Panc1 (cell line): ENCODE measurements around the gene SEPTIN5. TPM values are rescaled to one million over a fixed set of nuclear protein-coding genes. Genes with fewer than 3 reads are reported as not detected.

Source experiments
- ATAC-seq: fragments of 200-7000 bp; cut with Tn5 transposase; 2 replicates; pipeline ENCODE4 v1.9.1; 2020; ENCODE audit warnings: mild to moderate bottlenecking, moderate library complexity
- BruUV-seq: library from RNA; stranded (reverse); fragments of 400-500 nt; replicated peaks from 2 replicates; lab custom pipeline; 2021; lab: Mats Ljungman, UMichigan
- CTCF ChIA-PET: fragments of 300-600 bp; sonication (Branson Sonifier 250); formaldehyde crosslinking; loops from one replicate; lab custom pipeline; 2022; ENCODE audit warnings: antibody characterized with exemption; lab: Charles Lee
- POLR2A ChIA-PET: fragments of 300-600 bp; sonication (Branson Sonifier 250); formaldehyde crosslinking; loops from one replicate; lab custom pipeline; 2022; ENCODE audit warnings: antibody characterized with exemption; lab: Charles Lee
- DNase-seq: peaks from one replicate; pipeline ENCODE4 v3.0.0-alpha.2; 2010; ENCODE audit warnings: low read depth, low spot score
- H3K27ac ChIP-seq: 2 replicates; pipeline ENCODE4 v1.5.1; 2011; ENCODE audit warnings: mild to moderate bottlenecking, low read length, inconsistent platforms
- H3K27me3 ChIP-seq: fragments of 200-500 bp; sonication (Bioruptor generic); 2 replicates; pipeline ENCODE4 v1.6.0; 2014; ENCODE audit warnings: low read length, inconsistent platforms; ENCODE audit not compliant: control insufficient read depth, insufficient read depth
- H3K36me3 ChIP-seq: fragments of 200-500 bp; sonication (Bioruptor generic); 2 replicates; pipeline ENCODE4 v1.5.1; 2014; ENCODE audit warnings: inconsistent platforms, mild to moderate bottlenecking, low read length, moderate library complexity; ENCODE audit not compliant: control insufficient read depth, insufficient read depth
- H3K4me1 ChIP-seq: 2 replicates; pipeline ENCODE4 v1.5.1; 2011; ENCODE audit warnings: inconsistent platforms, mild to moderate bottlenecking, low read length, moderate library complexity; ENCODE audit not compliant: control insufficient read depth, insufficient read depth
- H3K4me3 ChIP-seq, 2 experiments: 2 replicates each; pipeline ENCODE4 v1.5.1; 2011 to 2012; ENCODE audit warnings: low read depth in 2 of 2, low read length in 2 of 2, mild to moderate bottlenecking in 2 of 2, inconsistent platforms in 1 of 2, moderate library complexity in 1 of 2
- H3K9me3 ChIP-seq: fragments of 200-500 bp; sonication (Bioruptor generic); 2 replicates; pipeline ENCODE4 v1.5.1; 2014; ENCODE audit warnings: low read depth, mild to moderate bottlenecking, inconsistent platforms, low read length, moderate library complexity; ENCODE audit not compliant: control insufficient read depth, insufficient read depth
- POLR2AphosphoS5 ChIP-seq: IDR thresholded peaks from 2 replicates; pipeline ENCODE4 v1.6.1; 2012; ENCODE audit warnings: mild to moderate bottlenecking, low read depth, low read length, moderate library complexity
- SIN3A ChIP-seq: IDR thresholded peaks from 2 replicates; pipeline ENCODE4 v1.6.1; 2012; ENCODE audit warnings: low read depth, mild to moderate bottlenecking, low read length, moderate library complexity, borderline replicate concordance; ENCODE audit not compliant: insufficient read depth
- TCF7L2 ChIP-seq: IDR thresholded peaks from 2 replicates; pipeline ENCODE4 v1.6.1; 2011; ENCODE audit warnings: mild to moderate bottlenecking, low read depth, low read length, inconsistent platforms
- in situ Hi-C: cut with HindIII; loops from 2 replicates; pipeline ENCODE4 v1.10.0; 2016; ENCODE audit warnings: low sequenced_read_pairs, low pct_unique_long_range_greater_than_20kb
- intact Hi-C: fragments of 100-400 bp; cut with micrococcal nuclease; formaldehyde crosslinking; loops from one replicate; pipeline ENCODE4 v1.10.0; 2022; ENCODE audit not compliant: unreplicated experiment
- total RNA-seq: library from RNA; stranded (reverse); gene quantifications from one replicate; pipeline ENCODE4 v1.2.1, GENCODE V29; 2021; ENCODE audit not compliant: unreplicated experiment
- TF ChIP-seq, protein P1 (sequence below), 2 experiments: IDR thresholded peaks; 2 replicates each; pipeline ENCODE4 v1.6.1; 2011 to 2012; ENCODE audit warnings: low read depth in 2 of 2, control low read depth in 1 of 2, low read length in 1 of 2, mild to moderate bottlenecking in 1 of 2, moderate library complexity in 1 of 2; ENCODE audit not compliant: insufficient read depth in 1 of 2
- TF ChIP-seq, protein P2 (sequence below): fragments of 450-650 bp; IDR thresholded peaks from 2 replicates; pipeline ENCODE4 v1.5.1; 2017; ENCODE audit warnings: mild to moderate bottlenecking

Gene SEPTIN5
- total RNA-seq, 1 experiment from 2014 or later: 17.2 TPM

DNA sequence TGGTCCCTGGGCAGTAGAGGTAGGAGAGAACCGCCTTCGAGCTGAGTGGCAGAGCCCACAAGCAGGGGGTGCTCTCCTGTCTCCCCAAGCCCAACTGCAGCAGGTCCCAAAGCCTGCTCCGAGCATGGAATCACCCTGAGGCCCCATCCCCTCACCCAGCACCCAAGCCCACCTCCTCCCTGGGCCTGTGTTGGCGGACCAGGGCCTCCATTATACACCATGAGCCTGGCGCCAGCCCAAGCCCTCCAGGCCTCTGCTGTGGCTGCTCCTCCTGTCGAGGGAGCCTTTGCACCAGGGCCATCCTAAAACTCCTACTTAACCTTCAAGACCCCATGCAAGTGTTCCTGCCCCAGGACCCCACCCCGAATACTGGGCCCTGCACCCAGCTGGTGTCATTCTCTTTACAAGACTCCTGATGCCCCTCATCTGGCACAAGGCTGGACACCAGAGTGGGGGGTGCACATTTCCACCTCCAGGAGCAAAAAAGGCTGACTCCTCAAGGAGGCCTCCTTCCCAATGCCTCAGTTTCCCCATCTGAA lies 25.7 kb downstream of the SEPTIN5 start:
- in situ Hi-C loops: no loop called here
- ChIA-PET CTCF (interaction anchor here (0.6 kb wide), 1 partner anchor 38 kb away, joined by 5 read pairs; no protein-coding TSS in a partner anchor), POLR2A (no interaction called here)
- DNase-seq: no peak
- Histone ChIP-seq H3K4me1 (no peaks in the 10 kb centered on the region), H3K27me3 (no peaks in the 10 kb centered on the region), H3K9me3 (no peaks in the 10 kb centered on the region), H3K36me3 (no peaks in the 10 kb centered on the region), H3K4me3 (no peak overlapping the region), H3K27ac (no peak overlapping the region)
- ATAC-seq: no peak
- BruUV-seq: no TSS peak
- intact Hi-C loops: no loop called here
- TF ChIP-seq, protein P1, sequence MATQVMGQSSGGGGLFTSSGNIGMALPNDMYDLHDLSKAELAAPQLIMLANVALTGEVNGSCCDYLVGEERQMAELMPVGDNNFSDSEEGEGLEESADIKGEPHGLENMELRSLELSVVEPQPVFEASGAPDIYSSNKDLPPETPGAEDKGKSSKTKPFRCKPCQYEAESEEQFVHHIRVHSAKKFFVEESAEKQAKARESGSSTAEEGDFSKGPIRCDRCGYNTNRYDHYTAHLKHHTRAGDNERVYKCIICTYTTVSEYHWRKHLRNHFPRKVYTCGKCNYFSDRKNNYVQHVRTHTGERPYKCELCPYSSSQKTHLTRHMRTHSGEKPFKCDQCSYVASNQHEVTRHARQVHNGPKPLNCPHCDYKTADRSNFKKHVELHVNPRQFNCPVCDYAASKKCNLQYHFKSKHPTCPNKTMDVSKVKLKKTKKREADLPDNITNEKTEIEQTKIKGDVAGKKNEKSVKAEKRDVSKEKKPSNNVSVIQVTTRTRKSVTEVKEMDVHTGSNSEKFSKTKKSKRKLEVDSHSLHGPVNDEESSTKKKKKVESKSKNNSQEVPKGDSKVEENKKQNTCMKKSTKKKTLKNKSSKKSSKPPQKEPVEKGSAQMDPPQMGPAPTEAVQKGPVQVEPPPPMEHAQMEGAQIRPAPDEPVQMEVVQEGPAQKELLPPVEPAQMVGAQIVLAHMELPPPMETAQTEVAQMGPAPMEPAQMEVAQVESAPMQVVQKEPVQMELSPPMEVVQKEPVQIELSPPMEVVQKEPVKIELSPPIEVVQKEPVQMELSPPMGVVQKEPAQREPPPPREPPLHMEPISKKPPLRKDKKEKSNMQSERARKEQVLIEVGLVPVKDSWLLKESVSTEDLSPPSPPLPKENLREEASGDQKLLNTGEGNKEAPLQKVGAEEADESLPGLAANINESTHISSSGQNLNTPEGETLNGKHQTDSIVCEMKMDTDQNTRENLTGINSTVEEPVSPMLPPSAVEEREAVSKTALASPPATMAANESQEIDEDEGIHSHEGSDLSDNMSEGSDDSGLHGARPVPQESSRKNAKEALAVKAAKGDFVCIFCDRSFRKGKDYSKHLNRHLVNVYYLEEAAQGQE (IDR thresholded peaks at IDR 0.05; ENCODE audit: insufficient read depth in 1 of 2, low read depth in 2 of 2, low read length in 1 of 2): no peak
- TF ChIP-seq POLR2AphosphoS5: no peak
- no peak for TF ChIP-seq SIN3A
- TF ChIP-seq TCF7L2: no peak
- TF ChIP-seq, protein P2, sequence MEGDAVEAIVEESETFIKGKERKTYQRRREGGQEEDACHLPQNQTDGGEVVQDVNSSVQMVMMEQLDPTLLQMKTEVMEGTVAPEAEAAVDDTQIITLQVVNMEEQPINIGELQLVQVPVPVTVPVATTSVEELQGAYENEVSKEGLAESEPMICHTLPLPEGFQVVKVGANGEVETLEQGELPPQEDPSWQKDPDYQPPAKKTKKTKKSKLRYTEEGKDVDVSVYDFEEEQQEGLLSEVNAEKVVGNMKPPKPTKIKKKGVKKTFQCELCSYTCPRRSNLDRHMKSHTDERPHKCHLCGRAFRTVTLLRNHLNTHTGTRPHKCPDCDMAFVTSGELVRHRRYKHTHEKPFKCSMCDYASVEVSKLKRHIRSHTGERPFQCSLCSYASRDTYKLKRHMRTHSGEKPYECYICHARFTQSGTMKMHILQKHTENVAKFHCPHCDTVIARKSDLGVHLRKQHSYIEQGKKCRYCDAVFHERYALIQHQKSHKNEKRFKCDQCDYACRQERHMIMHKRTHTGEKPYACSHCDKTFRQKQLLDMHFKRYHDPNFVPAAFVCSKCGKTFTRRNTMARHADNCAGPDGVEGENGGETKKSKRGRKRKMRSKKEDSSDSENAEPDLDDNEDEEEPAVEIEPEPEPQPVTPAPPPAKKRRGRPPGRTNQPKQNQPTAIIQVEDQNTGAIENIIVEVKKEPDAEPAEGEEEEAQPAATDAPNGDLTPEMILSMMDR: no peak

DNA sequence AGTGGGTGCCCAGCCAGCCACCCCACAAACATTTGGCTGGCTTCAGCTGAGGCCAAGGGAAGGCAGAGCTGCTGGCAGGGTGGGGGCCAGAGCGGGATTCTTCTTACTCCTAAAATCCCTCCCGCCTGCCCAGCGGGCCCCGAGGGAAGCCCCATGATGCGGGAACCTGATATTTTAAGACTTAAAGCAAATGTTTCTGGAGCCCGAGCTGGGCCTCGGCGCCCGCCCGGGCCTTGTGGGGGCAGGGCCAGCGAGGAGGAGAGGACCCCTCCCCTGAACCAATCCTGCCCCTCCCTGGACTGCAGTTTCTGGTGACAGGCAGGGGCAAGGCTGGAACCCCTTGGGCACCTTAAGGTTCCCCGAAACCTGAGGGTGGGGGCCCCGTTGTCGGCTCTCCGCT lies 26.3 kb downstream of the SEPTIN5 start:
- POLR2A ChIA-PET: no interaction called here
- no peak for TF ChIP-seq SIN3A
- Histone ChIP-seq H3K27ac (no peak overlapping the region), H3K9me3 (no peaks in the 10 kb centered on the region), H3K4me1 (peaks cover 2% of the 10 kb centered on the region; the same call in 1 of the 2 replicates), H3K27me3 (no peaks in the 10 kb centered on the region), H3K36me3 (no peaks in the 10 kb centered on the region), H3K4me3 (no peak overlapping the region)
- intact Hi-C loops: no loop called here
- in situ Hi-C loops: no loop called here
- CTCF ChIA-PET: no interaction called here
- no peak for ATAC-seq
- no TSS peak for BruUV-seq
- no peak for DNase-seq

DNA sequence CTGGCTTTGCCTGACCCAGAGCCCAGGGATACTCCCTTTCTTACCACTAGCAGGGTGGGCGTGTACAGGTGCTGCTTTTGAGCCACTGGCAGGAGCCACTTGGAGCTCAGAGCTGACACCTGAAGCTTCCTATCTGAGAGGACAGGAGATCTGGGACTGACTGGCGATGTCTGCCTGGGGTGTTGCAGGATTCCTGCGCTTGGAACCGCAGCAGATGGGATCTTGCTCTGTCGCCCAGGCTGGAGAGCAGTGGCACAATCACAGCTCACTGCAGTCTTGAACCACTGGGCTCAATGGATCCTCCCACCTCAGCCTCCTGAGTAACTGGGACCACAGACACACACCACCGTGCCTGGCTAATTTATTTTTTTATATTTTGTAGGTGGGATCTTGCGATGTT lies 26.8 kb downstream of the SEPTIN5 start:
- Histone ChIP-seq H3K27ac (no peak overlapping the region), H3K4me3 (no peak overlapping the region), H3K36me3 (no peaks in the 10 kb centered on the region), H3K9me3 (no peaks in the 10 kb centered on the region), H3K4me1 (peaks cover 2% of the 10 kb centered on the region; the same call in 1 of the 2 replicates), H3K27me3 (no peaks in the 10 kb centered on the region)
- intact Hi-C loops (no loop called here), in situ Hi-C loops (no loop called here)
- DNase-seq: no peak
- ATAC-seq: no peak
- CTCF ChIA-PET: no interaction called here
- no TSS peak for BruUV-seq
- TF ChIP-seq, protein P2: no peak
- TF ChIP-seq, protein P1 (IDR thresholded peaks at IDR 0.05; ENCODE audit: insufficient read depth in 1 of 2, low read depth in 2 of 2, low read length in 1 of 2): no peak
- no peak for TF ChIP-seq POLR2AphosphoS5
- TF ChIP-seq TCF7L2: no peak
- no peak for TF ChIP-seq SIN3A
- POLR2A ChIA-PET: no interaction called here
